HepG2 (cell line): ENCODE data around the gene ZC3H13. TPM values are rescaled to one million over a fixed set of nuclear protein-coding genes. Genes with fewer than 3 reads are reported as not detected.
A peak's percentile ranks its signal among the peaks of the same experiment; 100 is the strongest.

Source experiments
- ATF4 ChIP-seq, 2 experiments: fragments of 450-650 bp in 1 of 2; sonication (generic) in 1 of 2; formaldehyde crosslinking; IDR thresholded peaks; 2 replicates each; pipeline versions ENCODE4 v1.5.0 to v1.8.0; 2020 to 2022; ENCODE audit warnings: mild to moderate bottlenecking in 1 of 2, missing genetic modification reagents in 1 of 2
- ATF5 ChIP-seq: sonication (generic); formaldehyde crosslinking; IDR thresholded peaks from 2 replicates; pipeline ENCODE4 v1.4.0; 2020; ENCODE audit warnings: mild to moderate bottlenecking, low read depth, missing genetic modification reagents
- EED ChIP-seq: sonication (generic); formaldehyde crosslinking; IDR thresholded peaks from 2 replicates; pipeline ENCODE4 v1.5.0; 2020; ENCODE audit warnings: mild to moderate bottlenecking, missing genetic modification reagents
- HOXA7 ChIP-seq: sonication (generic); formaldehyde crosslinking; IDR thresholded peaks from 2 replicates; pipeline ENCODE4 v1.8.1; 2022; ENCODE audit warnings: mild to moderate bottlenecking, missing genetic modification reagents, moderate library complexity
- IRX3 ChIP-seq: sonication (generic); formaldehyde crosslinking; IDR thresholded peaks from 2 replicates; pipeline ENCODE4 v1.8.1; 2023; ENCODE audit warnings: mild to moderate bottlenecking, low read depth, missing genetic modification reagents, borderline replicate concordance
- KAT8 ChIP-seq: IDR thresholded peaks from 2 replicates; pipeline ENCODE4 v1.6.1; 2016; ENCODE audit warnings: missing genetic modification reagents, missing compliant biosample characterization
- NRL ChIP-seq: sonication (generic); formaldehyde crosslinking; IDR thresholded peaks from 2 replicates; pipeline ENCODE4 v1.5.0; 2020; ENCODE audit warnings: missing genetic modification reagents, mild to moderate bottlenecking, moderate library complexity, borderline replicate concordance
- PITX1 ChIP-seq: sonication (generic); formaldehyde crosslinking; IDR thresholded peaks from 2 replicates; pipeline ENCODE4 v1.5.1; 2020; ENCODE audit warnings: mild to moderate bottlenecking, missing genetic modification reagents
- RXRB ChIP-seq: IDR thresholded peaks from 2 replicates; pipeline ENCODE4 v1.6.1; 2016; ENCODE audit warnings: borderline replicate concordance, missing genetic modification reagents, missing compliant biosample characterization
- SRSF1 ChIP-seq: fragments of 200-400 bp; formaldehyde crosslinking; optimal IDR thresholded peaks from 2 replicates; pipeline ENCODE3; 2017; ENCODE audit warnings: mild to moderate bottlenecking, low read depth, low read length, moderate library complexity
- STAG1 ChIP-seq: sonication (generic); formaldehyde crosslinking; IDR thresholded peaks from 2 replicates; pipeline ENCODE4 v1.4.0; 2020; ENCODE audit warnings: missing genetic modification reagents
- TARDBP ChIP-seq: sonication (generic); formaldehyde crosslinking; IDR thresholded peaks from 2 replicates; pipeline ENCODE4 v1.8.0; 2022; ENCODE audit warnings: mild to moderate bottlenecking, missing genetic modification reagents
- ZNF501 ChIP-seq: sonication (generic); formaldehyde crosslinking; IDR thresholded peaks from 2 replicates; pipeline ENCODE4 v1.5.1; 2020; ENCODE audit warnings: mild to moderate bottlenecking, moderate library complexity, missing genetic modification reagents
- ZNF543 ChIP-seq: sonication (generic); formaldehyde crosslinking; IDR thresholded peaks from 2 replicates; pipeline ENCODE4 v1.4.0; 2020; ENCODE audit warnings: mild to moderate bottlenecking, missing genetic modification reagents
- ZNF609 ChIP-seq: sonication (generic); formaldehyde crosslinking; IDR thresholded peaks from 2 replicates; pipeline ENCODE4 v1.4.0; 2020; ENCODE audit warnings: mild to moderate bottlenecking, missing genetic modification reagents, borderline replicate concordance
- ZNF614 ChIP-seq: IDR thresholded peaks from 2 replicates; pipeline ENCODE4 v1.6.1; 2018; ENCODE audit warnings: missing biosample characterization, missing genetic modification reagents, inconsistent platforms, borderline replicate concordance
- ZNF660 ChIP-seq: sonication (generic); formaldehyde crosslinking; IDR thresholded peaks from 2 replicates; pipeline ENCODE4 v1.5.1; 2020; ENCODE audit warnings: mild to moderate bottlenecking, low read depth, missing genetic modification reagents, borderline replicate concordance
- ZNF7 ChIP-seq: IDR thresholded peaks from 2 replicates; pipeline ENCODE4 v1.6.1; 2016; ENCODE audit warnings: missing biosample characterization, missing genetic modification reagents
- ZNF768 ChIP-seq: sonication (generic); formaldehyde crosslinking; IDR thresholded peaks from 2 replicates; pipeline ENCODE4 v1.4.0; 2020; ENCODE audit warnings: missing genetic modification reagents
- polyA plus RNA-seq, 8 experiments: library from polyadenylated mRNA; depleted of rRNA in 3 of 8; stranded (reverse) in 7 of 8; unstranded in 1 of 8; fragments of >200 nt; fragmentation: Illumina TruSeq in 4 of 8; extraction: Trizol in 4 of 8; gene quantifications; 2 replicates each; pipeline versions ENCODE4 v1.2.1 to v1.2.3, GENCODE V29; 2011 to 2016; ENCODE audit warnings: low read depth in 4 of 8, missing spikeins in 1 of 8, mixed read lengths in 1 of 8; ENCODE audit not compliant: insufficient read depth in 1 of 8
- total RNA-seq, 5 experiments: library from RNA; depleted of rRNA; stranded (reverse); fragments of >200 nt; fragmentation: Illumina TruSeq; extraction: Trizol; gene quantifications; 2 replicates each; pipeline ENCODE4 v1.2.3, GENCODE V29; 2016; ENCODE audit warnings: low read depth in 1 of 5
- TF ChIP-seq, protein P1 (sequence below): IDR thresholded peaks from 2 replicates; pipeline ENCODE4 v1.6.1; 2016
- TF ChIP-seq, protein P2 (sequence below): IDR thresholded peaks from 2 replicates; pipeline ENCODE4 v1.6.1; 2016

Gene ZC3H13
- total and polyA plus RNA-seq, 2 of the 13 experiments (the other 11 are each of a cell fraction or from before 2014, with no cell fraction given): 2.7 to 23.5 TPM

DNA sequence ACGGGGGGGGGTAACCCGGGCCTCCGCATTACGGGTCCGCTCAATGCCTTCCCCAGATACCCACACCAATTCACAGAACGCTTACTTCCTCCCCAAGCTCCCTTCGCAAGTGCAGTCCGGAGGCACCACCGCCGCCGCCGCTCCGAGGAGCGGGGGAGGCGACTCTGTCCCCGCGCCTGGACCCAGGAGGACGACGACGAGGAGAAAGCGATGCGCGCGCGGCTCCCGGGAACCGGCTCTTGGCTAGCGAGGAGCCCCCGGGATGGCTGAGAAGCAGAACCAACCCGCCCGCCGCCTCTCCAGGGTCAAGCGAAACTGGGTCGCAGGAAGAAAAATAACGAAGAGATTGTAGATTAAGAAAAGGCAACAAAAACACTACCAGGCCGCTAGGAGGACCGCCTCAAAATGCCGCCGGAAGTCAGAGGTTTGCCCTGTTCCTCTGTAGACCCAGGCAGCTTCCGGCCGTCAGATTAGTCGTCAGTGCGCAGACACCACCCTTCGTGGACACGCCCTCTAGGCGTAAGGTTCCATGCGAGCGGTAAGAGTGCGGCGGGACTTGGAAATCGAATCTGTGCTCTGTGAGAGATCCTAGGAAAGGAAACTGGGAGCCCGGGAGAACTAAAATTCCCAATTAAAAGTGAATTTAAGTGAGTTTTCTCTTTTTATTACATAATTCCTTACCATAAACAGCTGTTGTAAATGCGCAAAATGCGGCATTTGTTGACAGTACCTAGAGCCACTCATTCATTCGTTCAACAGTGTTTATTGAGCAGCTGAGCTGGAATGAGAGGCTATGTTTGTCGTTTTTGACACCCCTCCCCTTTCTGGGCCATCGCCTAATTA lies at the start of gene ZC3H13 (continued):
- TF ChIP-seq ATF4 (CRISPR knock-in tag; IDR thresholded peaks at IDR 0.05) (0 out of 4 replicates have a peak, but pooled peaks of 1 of the 2 experiments have one; percentile 28), IRX3 (no peak), ZNF543 (CRISPR knock-in tag) (no peak), ZNF501 (CRISPR knock-in tag) (peak; percentile 90), TARDBP (CRISPR knock-in tag) (peak; percentile 86), KAT8 (CRISPR knock-in tag) (peak; percentile 98), STAG1 (CRISPR knock-in tag) (0 out of 2 replicates have a peak, but pooled peaks have one; percentile 2), PITX1 (CRISPR knock-in tag) (peak; percentile 69; the same call in 1 of the 2 replicates), RXRB (CRISPR knock-in tag) (peak; percentile 58), NRL (no peak; the same call in 1 of the 2 replicates), EED (CRISPR knock-in tag) (no peak), ZNF660 (CRISPR knock-in tag) (no peak), ZNF7 (CRISPR knock-in tag) (no peak), SRSF1 (peak; percentile 78), ATF5 (CRISPR knock-in tag) (peak; percentile 86; the same call in 1 of the 2 replicates), ZNF614 (CRISPR knock-in tag) (no peak), ZNF768 (CRISPR knock-in tag) (peak; percentile 56), ZNF609 (no peak; the same call in 1 of the 2 replicates), HOXA7 (CRISPR knock-in tag) (no peak)
- TF ChIP-seq, protein P1, sequence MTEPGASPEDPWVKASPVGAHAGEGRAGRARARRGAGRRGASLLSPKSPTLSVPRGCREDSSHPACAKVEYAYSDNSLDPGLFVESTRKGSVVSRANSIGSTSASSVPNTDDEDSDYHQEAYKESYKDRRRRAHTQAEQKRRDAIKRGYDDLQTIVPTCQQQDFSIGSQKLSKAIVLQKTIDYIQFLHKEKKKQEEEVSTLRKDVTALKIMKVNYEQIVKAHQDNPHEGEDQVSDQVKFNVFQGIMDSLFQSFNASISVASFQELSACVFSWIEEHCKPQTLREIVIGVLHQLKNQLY (CRISPR knock-in tag): no peak
- TF ChIP-seq, protein P2, sequence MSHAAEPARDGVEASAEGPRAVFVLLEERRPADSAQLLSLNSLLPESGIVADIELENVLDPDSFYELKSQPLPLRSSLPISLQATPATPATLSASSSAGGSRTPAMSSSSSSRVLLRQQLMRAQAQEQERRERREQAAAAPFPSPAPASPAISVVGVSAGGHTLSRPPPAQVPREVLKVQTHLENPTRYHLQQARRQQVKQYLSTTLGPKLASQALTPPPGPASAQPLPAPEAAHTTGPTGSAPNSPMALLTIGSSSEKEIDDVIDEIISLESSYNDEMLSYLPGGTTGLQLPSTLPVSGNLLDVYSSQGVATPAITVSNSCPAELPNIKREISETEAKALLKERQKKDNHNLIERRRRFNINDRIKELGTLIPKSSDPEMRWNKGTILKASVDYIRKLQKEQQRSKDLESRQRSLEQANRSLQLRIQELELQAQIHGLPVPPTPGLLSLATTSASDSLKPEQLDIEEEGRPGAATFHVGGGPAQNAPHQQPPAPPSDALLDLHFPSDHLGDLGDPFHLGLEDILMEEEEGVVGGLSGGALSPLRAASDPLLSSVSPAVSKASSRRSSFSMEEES (CRISPR knock-in tag): 0 out of 2 replicates have a peak, but pooled peaks have one; percentile 21
